ENCODE results near the gene NELL2. TPM values are rescaled to one million over a fixed set of nuclear protein-coding genes. Genes with fewer than 3 reads are reported as not detected.

The NELL2 gene
- total and polyA plus RNA-seq, 10 of the 15 experiments (the other 5 are each of a cell fraction or from before 2014, with no cell fraction given), result 0.27 to 2.3 (median 0.76) TPM

GRCh38 chr12:44490181-44490580, 385.9 kb downstream of the NELL2 start:
- Histone ChIP-seq H3K9ac (ENCODE audit: control insufficient read depth, insufficient read depth, low read length) (no peak overlapping the region), H3K36me3 (ENCODE audit: control insufficient read depth in 2 of 2, insufficient read depth in 2 of 2, low read length in 1 of 2) (no peaks in the 10 kb centered on the region), H3K4me1 (ENCODE audit: control insufficient read depth, insufficient read depth, low read length) (no peaks in the 10 kb centered on the region), H3K4me3 (no peak overlapping the region), H3K9me3 (replicated peaks; ENCODE audit: control insufficient read depth, insufficient read depth, low read length) (no peaks in the 10 kb centered on the region; the same call in 2 of the 3 replicates), H4K20me1 (ENCODE audit: control insufficient read depth, insufficient read depth) (no peaks in the 10 kb centered on the region), H3K27me3 (replicated peaks in 1 of 2; ENCODE audit: control insufficient read depth in 2 of 2, insufficient read depth in 2 of 2, low read length in 1 of 2) (no peaks in the 10 kb centered on the region), H3K79me2 (ENCODE audit: control insufficient read depth, insufficient read depth, low read length) (no peaks in the 10 kb centered on the region), H3K4me2 (ENCODE audit: control insufficient read depth, insufficient read depth) (no peak overlapping the region), H3K27ac (ENCODE audit: control insufficient read depth, insufficient read depth) (no peak overlapping the region), H2AFZ (ENCODE audit: control insufficient read depth, low read depth, low read length) (no peak overlapping the region)
- FAIRE-seq, result no peak
- CTCF ChIA-PET, result interaction anchor here (0.6 to 1.5 kb wide), 2 partner anchors 11 to 606 kb away, joined by 3 read pairs; no protein-coding TSS in a partner anchor
- in situ Hi-C loops (cut with MboI), result no loop called here
- no TSS peak for BruUV-seq (replicated peaks)
- intact Hi-C loops (cut with micrococcal nuclease; ENCODE audit: unreplicated experiment), result no loop called here
- DNase-seq (ENCODE audit: low read depth, low spot score), result no peak
- ATAC-seq, result no peak
- SMC1A ChIA-PET (ENCODE audit: uncharacterized antibody, unreplicated experiment), result interaction anchor here (1.2 kb wide), 1 partner anchor 151 kb away, joined by 3 read pairs; no protein-coding TSS in a partner anchor
- RAD21 ChIA-PET (ENCODE audit: unreplicated experiment), result no interaction called here
- no peak for TF ChIP-seq BCLAF1 (IDR thresholded peaks at IDR 0.05)
- TF ChIP-seq PAX8 (IDR thresholded peaks at IDR 0.05), result no peak
- TF ChIP-seq IKZF2 (IDR thresholded peaks at IDR 0.05), result no peak
- TF ChIP-seq ATF2 (IDR thresholded peaks at IDR 0.05; ENCODE audit: low read length), result no peak
- no peak for TF ChIP-seq STAT1 (conservative IDR thresholded peaks at IDR 0.05)
- POLR2A ChIA-PET, result interaction anchor here (0.9 kb wide), 1 partner anchor 20 kb away, joined by 3 read pairs; no protein-coding TSS in a partner anchor
